HG03442 (cell line): ENCODE data around the gene EFNB2.

Experiments used
- ATAC-seq: cut with Tn5 transposase; IDR thresholded peaks from one replicate; pipeline ENCODE4 v1.9.1; 2021; ENCODE audit warnings: mild to moderate bottlenecking, moderate library complexity; ENCODE audit not compliant: unreplicated experiment

Gene EFNB2

DNA sequence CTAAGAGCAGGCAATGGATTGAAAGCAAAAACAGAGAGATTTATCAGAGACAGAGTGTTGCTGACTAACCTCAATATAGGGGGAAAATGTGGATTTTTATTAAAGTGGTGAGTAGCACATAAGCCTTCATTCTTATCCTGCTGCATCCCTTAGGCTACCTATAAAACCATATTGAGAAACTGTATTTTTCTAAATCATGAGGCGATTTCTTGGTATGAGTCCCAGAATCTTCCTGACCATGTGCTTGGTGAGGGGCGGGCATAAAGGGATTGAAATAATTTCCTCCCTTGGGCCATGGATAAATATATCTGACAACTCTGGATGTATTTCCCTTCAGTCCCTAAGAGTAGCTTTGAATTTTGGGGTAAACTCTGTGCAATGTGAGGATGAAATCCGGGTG, 72.8 kb downstream of the EFNB2 start:
- ATAC-seq: no peak

DNA sequence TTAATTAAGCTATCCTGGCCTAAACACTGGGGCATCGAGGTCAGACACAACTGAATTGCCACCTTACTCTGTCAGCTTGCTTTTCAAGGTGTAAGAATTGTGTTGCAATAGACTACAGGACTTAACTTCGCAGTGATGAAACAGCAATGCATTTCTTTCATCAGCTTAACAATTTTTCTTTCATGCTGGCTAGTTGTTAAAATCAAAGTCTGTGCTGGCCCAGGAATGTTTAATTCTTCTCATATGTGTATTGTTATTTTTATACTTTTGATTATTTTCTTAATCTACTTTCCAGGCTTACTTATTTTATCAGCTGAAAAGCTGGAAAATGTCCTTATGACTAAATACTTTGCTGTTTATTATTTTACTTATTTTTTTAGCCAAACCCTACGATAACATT, 79.7 kb downstream of the EFNB2 start:
- ATAC-seq: no peak

DNA sequence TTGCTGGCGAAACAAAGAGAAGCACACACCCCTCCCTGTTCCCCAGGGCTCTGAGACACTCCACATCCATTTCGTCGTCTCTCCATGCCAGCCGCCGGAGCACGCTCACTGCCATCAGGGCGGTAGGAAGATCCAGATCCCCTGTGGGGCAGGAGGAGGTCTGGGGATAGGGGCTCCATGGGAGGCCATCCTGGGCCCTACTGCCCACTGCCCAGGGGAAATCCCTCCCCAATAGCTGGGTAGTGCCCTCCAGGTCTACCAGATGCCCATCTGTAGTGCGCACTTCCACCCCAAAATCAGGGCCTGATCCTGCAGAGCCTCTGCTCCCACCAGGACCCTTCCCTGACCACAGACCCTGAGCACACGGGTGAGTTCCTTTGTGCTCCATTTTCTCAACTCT, 80.3 kb downstream of the EFNB2 start:
- no peak for ATAC-seq

DNA sequence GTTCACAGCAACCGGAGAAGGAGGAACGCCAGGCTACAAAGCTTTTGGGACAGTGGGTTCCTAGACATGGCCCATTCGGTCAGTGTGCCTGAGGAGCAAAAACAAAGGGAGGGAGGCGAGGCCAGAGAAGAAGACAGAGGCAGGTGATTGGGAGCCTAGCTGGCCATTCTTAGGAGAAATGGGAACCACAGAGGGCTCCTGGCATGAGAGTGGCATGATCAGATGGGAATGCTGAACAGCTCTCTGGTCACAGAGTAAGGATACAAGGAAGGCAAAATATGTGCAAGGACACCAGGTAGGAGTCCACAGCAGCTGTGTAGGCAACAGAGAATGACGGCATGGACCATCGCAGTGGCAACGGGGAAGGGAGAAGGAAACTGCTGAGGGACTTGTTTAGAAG, 82.4 kb downstream of the EFNB2 start:
- ATAC-seq: no peak

DNA sequence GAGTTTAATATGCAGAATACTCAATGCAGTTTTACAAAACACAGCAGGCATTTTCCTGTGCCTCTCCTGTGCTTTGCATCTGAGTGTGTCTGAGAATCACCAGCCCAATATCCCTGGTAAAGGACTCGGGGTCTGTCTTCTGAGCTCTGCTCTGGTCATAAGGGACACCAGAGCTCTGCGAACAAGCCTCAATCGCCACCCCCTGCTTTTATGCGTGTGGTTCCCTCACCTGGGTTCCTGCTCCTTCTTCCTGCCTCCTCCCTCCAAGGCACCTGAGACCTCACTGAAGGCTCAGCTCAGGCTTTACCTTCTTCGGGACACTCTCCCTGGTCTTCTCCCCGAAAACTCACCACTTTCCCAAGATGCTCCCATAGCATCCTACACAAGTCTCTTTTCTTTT, 84.5 kb downstream of the EFNB2 start:
- ATAC-seq: no peak

DNA sequence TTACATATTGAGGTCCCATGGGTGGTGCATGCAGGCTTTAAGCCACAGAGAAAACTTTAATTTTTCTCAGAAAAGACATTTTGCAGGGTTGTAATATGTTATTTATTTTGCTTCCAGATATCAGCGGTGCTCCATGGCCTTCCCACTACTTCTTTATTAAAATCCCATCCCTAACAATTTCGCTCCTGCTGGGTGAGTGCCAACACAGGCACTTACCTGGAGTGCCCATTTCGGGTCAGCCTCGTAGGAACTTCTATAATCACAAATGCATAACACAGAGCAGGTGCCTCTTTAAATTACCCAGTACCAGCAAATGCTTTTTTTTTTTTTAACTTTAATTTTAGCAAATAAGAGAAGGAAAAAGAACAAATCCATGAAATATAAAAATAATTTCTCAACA, 86.4 kb downstream of the EFNB2 start:
- ATAC-seq: no peak

DNA sequence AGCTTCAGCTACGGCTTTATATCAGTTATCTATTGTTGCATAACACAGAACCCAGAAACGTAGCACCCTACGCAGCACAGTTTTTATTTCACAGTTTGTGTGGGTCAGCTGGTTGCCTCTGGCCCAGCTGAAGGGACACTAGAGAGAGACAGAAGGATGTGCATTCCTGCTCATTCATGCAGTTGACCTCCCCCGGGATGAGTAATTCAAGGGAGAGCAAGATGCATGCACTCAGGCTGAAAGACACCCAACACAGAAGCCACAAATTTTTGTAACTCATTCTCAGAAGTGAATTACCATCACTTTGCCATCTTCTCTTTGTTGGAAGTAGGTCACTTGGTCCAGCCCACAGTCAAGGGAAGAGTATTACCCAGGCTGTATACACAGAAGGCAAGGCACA, 89.5 kb downstream of the EFNB2 start:
- no peak for ATAC-seq

DNA sequence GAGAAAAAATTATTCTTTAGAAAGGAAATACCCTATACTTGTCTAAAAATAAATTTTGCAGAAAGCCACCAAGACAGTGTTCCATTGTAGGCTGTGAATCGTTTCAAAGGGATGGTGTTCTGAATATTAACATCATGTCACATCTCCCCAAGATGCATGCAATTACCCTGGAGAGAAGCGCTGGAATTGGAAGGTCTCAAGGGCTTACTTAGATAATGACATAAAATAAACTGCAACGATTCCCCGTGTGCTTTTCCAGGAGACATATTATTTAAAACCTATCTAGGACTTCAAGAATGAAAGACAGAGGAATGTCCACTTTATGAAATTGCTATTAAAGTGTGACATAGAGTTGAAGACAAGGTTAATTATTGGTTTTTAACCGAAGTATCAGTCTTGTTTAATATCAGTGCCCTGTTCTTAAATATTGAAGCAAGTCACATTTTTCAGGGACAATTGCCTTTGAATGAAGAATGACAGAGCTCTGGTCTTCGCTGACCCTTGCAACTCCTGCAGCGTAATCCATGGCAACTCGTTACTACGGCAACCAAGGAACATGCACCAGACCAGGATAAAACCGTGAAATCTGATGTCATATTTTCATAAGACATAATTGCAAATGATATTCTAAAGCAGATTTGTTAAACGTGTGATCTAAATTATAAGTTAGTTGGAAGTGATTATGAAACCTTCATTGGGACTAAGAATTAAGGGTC, 91.7 kb downstream of the EFNB2 start:
- no peak for ATAC-seq

DNA sequence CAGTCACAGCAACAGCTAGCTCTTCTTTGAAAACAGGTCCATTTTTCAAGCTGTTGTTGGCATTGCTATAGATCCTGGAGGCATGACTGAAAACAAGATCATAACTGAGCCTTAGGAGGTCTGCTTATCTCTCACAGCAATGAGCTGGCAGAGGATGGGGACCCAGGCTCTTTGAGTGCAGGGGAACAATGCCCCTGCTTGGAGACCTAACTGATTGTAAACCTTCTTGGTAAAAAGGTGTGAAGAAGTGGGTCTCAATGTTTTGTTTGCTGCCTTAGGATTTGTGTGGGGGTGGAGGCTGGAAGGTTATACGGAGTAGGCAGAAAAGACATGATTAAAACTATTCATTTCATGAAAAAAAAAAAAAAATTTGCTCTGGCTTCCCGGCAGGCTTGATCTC, 94.6 kb downstream of the EFNB2 start:
- ATAC-seq: no peak
